Activated T-cell treated with anti-CD3 and anti-CD28 coated beads for 1 hour (primary cell): ENCODE data around the gene TANC1.
A peak's percentile ranks its signal among the peaks of the same experiment; 100 is the strongest.

ENCODE experiments used
- DNase-seq: peaks from one replicate; pipeline ENCODE4 v3.0.0-alpha.2; 2020; ENCODE audit warnings: low read depth

TANC1 gene

GRCh38 chr2:159118115-159118858 lies 149.8 kb downstream of the TANC1 start:
- DNase-seq = peak; percentile 77

- DNase-seq = no peak
These were observed 150.5 kb downstream of the TANC1 start for GRCh38 chr2:159118859-159119500.

GRCh38 chr2:159119652-159120257 lies 151.3 kb downstream of the TANC1 start:
- DNase-seq = no peak

GRCh38 chr2:159123786-159124185 lies 155.3 kb downstream of the TANC1 start:
- no peak for DNase-seq

GRCh38 chr2:159124441-159124911 lies 156.0 kb downstream of the TANC1 start:
- no peak for DNase-seq

GRCh38 chr2:159124931-159125467 lies 156.6 kb downstream of the TANC1 start:
- no peak for DNase-seq

- DNase-seq = no peak
These were observed 157.4 kb downstream of the TANC1 start for GRCh38 chr2:159125858-159126257.

- no peak for DNase-seq
These were observed 158.1 kb downstream of the TANC1 start for GRCh38 chr2:159126432-159127022.

- no peak for DNase-seq
These were observed 159.8 kb downstream of the TANC1 start for GRCh38 chr2:159128191-159128590.

- DNase-seq = no peak
These were observed 160.8 kb downstream of the TANC1 start for GRCh38 chr2:159129269-159129668.

DNA sequence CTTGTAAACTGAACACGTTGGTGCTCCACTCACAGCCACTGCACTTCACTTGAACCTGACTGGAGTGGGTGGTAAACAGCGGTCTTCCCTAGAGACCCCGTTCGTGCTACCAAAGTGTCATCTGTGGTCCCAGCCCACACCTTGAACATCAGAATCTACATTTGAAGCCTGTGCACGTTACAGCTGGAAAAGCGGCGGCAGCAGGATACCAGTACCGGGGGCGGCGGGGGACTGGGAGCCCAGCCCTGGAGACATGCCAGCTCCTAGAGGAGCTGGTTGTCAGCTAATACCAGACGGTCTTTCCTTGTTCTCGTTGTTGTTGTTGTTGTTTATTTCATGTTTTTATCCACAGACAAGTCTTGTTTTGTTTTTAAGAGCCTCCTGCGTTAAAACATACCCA lies 161.4 kb downstream of the TANC1 start:
- DNase-seq = no peak

GRCh38 chr2:159130302-159130701 lies 161.9 kb downstream of the TANC1 start:
- DNase-seq = no peak

DNA sequence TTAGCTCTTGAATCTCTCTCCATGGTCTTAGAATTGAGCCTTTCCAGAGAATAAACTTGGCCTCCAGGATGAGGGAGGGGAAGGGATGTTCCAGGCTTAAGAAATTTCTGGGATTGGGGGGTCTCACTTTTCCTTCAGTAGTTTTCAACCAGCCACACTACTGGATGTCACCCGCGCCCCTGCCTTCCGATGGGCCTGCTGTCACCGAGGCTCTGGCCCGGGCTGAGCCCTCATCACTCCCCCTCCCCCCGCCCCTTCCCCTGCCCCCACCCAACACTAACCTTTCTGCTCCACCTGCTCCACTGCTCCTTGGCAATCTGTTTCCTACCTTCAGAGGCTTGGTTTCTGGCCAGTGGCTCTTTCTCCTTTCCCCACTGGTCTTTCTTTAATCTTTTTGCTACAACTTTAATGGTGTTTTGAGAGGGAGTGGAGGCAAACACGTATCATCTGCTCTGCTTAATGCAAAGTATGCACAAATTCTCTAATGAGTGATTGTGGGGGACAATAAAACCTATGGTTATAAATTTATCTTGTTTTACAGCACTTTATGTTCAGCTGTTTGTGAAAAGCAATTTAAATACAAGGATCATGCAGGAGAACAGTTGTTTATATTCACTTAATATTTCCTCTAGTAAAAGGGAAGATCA lies 162.9 kb downstream of the TANC1 start:
- no peak for DNase-seq

DNA sequence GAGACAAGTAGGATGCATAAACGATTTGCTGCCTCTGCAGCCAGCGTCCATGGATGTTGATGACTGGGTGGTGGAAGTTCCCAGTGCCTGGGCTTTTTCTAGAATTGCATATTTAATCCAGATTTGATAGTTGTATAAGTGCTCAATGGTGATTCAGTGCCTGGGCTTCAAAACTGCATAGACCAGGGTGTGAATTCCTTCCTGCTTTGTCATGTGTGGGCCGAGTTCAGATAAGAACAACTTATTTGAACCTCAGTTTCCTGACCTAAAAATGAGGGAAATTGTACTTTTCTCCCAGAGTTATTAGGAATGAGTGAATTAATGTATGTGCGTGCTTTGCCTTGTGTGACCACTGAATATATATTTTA lies 163.5 kb downstream of the TANC1 start:
- no peak for DNase-seq

GRCh38 chr2:159133797-159134196 lies 165.4 kb downstream of the TANC1 start:
- DNase-seq = no peak

- DNase-seq = no peak
These were observed 166.5 kb downstream of the TANC1 start for GRCh38 chr2:159134979-159135378.

DNA sequence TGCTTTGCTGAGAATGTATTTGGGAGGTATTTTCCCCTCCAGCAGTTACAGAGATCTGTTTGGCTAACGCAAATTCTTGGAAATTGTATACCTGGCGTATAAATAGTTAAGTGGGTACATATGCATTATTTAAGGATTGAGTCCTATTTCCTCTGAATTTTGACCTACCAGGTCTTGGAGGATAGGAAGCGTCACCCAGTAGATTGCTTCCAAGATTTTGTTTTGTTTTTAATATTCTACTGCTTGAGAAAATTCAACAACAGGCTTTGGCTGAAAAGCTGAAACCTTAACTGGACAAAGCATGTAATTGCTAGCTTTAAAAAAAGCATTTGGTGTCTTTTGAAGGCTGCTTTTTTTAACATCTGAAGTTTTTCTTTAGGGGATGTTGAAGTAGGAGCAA lies 168.0 kb downstream of the TANC1 start:
- DNase-seq = no peak

DNA sequence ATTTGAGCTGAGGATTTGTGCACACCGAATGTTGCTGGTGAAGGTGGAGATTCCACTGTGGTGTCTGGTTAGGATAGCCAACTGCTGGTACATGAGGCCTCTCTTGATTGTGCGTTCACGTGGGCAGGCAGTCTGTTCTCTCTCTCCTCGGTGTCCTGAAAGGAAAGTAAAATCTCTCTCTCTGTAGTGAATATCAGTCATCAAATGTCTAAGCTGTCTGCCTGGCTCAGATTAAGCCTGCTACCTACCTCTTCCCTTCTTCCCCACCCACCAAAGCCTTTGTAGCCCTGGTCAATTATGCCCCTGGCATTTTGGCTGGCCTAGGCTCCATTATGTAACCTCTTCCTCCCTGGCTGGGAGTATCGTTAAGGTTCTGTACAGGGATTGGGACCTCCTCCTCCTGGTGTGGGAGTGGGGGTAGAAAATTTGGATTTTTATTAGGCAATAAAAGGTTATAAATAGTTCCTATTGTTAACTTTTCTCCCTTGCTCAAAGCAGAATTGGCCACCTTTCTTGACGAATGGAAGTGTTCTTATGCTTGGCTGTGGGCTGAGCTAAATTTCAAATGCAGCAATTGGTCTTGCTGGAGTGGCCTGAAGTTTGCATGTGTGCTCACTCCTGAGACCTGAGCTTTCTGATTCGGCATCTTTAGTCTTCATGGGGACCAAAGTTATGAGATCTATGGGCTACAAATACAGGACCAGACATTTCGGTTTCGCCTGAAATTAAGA lies 169.2 kb downstream of the TANC1 start:
- DNase-seq = no peak

DNA sequence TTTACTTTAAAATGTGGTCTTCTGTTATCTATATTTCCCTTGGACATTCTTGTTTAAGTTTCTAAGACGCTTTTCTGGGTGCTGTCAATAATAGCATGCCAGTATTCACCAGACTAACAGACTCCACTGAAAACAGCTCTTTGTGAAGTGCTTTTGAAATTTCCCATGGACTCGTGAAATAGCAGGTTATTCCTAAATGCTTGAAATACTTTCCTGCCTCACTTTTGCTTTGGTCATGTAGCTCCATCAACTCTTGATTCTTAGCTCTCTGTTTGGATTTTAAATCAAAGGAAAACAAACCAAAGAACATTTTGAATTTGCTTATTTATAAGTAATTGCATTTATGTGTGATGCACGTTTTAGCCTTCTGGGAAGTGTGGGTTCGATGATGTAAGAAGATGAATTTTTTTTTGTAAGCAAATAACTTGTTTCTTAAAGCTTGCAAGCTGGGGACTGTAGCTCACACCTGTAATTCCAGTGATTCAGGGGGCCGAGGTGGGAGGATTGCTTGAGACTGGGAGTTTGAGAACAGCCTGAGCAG lies 170.3 kb downstream of the TANC1 start:
- DNase-seq = no peak

GRCh38 chr2:159139216-159139933 lies 170.9 kb downstream of the TANC1 start:
- DNase-seq = no peak
